Measurements from ENCODE around the gene CD207.
A peak's percentile ranks its signal among the peaks of the same experiment; 100 is the strongest.

CD207 gene

GRCh38 chr2:70795164-70795995, 40.2 kb downstream of the CD207 start:
- peaks cover 2% of the 10 kb centered on the region for H3K4me1 Mint-ChIP-seq (ENCODE audit: low read depth)
- peaks cover 7% of the 10 kb centered on the region for H3K9me3 Mint-ChIP-seq
- H3K4me3 Mint-ChIP-seq: no peak overlapping the region
- no peaks in the 10 kb centered on the region for H3K36me3 Mint-ChIP-seq (ENCODE audit: low read depth)
- DNase-seq: no peak
- no peak overlapping the region for H3K27ac Mint-ChIP-seq
- peaks cover 34% of the 10 kb centered on the region for H3K27me3 Mint-ChIP-seq

GRCh38 chr2:70793450-70793849, 42.2 kb downstream of the CD207 start:
- H3K27ac Mint-ChIP-seq: no peak overlapping the region
- no peak for DNase-seq
- H3K4me1 Mint-ChIP-seq (ENCODE audit: low read depth): peaks cover 8% of the 10 kb centered on the region
- peaks cover 39% of the 10 kb centered on the region for H3K27me3 Mint-ChIP-seq
- H3K9me3 Mint-ChIP-seq: no peaks in the 10 kb centered on the region
- no peak overlapping the region for H3K4me3 Mint-ChIP-seq
- no peaks in the 10 kb centered on the region for H3K36me3 Mint-ChIP-seq (ENCODE audit: low read depth)

GRCh38 chr2:70790136-70790828, 45.3 kb downstream of the CD207 start, which contains the start of gene FIGLA:
FIGLA (minus strand) TSS chr2:70790643; CDS start chr2:70790638, 5 bp downstream.
- H3K36me3 Mint-ChIP-seq (ENCODE audit: low read depth): no peaks in the 10 kb centered on the region
- H3K4me1 Mint-ChIP-seq (ENCODE audit: low read depth): peaks cover 11% of the 10 kb centered on the region
- peaks cover 66% of the 10 kb centered on the region for H3K27me3 Mint-ChIP-seq
- no peak for DNase-seq
- no peaks in the 10 kb centered on the region for H3K9me3 Mint-ChIP-seq
- H3K4me3 Mint-ChIP-seq: peak within 1 kb of the TSS; percentile 67
- peak within 1 kb of the TSS; percentile 17 for H3K27ac Mint-ChIP-seq

- peaks cover 13% of the 10 kb centered on the region for H3K4me1 Mint-ChIP-seq (ENCODE audit: low read depth)
- H3K4me3 Mint-ChIP-seq: peak overlapping the region; percentile 67
- no peaks in the 10 kb centered on the region for H3K36me3 Mint-ChIP-seq (ENCODE audit: low read depth)
- DNase-seq: peak; percentile 81
- H3K27ac Mint-ChIP-seq: peak overlapping the region; percentile 17
- peaks cover 67% of the 10 kb centered on the region for H3K27me3 Mint-ChIP-seq
- no peaks in the 10 kb centered on the region for H3K9me3 Mint-ChIP-seq
These were observed 46.1 kb downstream of the CD207 start for GRCh38 chr2:70789304-70790135.

GRCh38 chr2:70785137-70785911, 50.3 kb downstream of the CD207 start:
- no peak overlapping the region for H3K27ac Mint-ChIP-seq
- H3K9me3 Mint-ChIP-seq: no peaks in the 10 kb centered on the region
- no peaks in the 10 kb centered on the region for H3K36me3 Mint-ChIP-seq (ENCODE audit: low read depth)
- DNase-seq: peak; percentile 44
- no peak overlapping the region for H3K4me3 Mint-ChIP-seq
- peaks cover 11% of the 10 kb centered on the region for H3K4me1 Mint-ChIP-seq (ENCODE audit: low read depth)
- peaks cover 39% of the 10 kb centered on the region for H3K27me3 Mint-ChIP-seq

GRCh38 chr2:70784320-70784719, 51.3 kb downstream of the CD207 start:
- no peaks in the 10 kb centered on the region for H3K9me3 Mint-ChIP-seq
- H3K27ac Mint-ChIP-seq: no peak overlapping the region
- no peaks in the 10 kb centered on the region for H3K36me3 Mint-ChIP-seq (ENCODE audit: low read depth)
- peaks cover 30% of the 10 kb centered on the region for H3K27me3 Mint-ChIP-seq
- no peak for DNase-seq
- no peak overlapping the region for H3K4me3 Mint-ChIP-seq
- peaks cover 6% of the 10 kb centered on the region for H3K4me1 Mint-ChIP-seq (ENCODE audit: low read depth)

Data from activated T-cell treated with anti-CD3 and anti-CD28 coated beads, Interleukin-2, amount 50 U/mL, for 24 hours (primary cell).